ENCODE results near the gene EIF4ENIF1.
"Not testable (repeated sequence)": the region's sequence is repeated elsewhere in the genome, so short reads cannot be mapped to it uniquely, and the experiment has no call there.

Gene EIF4ENIF1

GRCh38 chr22:31440681-31441080, 49.0 kb downstream of the EIF4ENIF1 start:
- DNase-seq = no peak

- no peak for DNase-seq
These were observed 49.8 kb downstream of the EIF4ENIF1 start for GRCh38 chr22:31439808-31440207.

GRCh38 chr22:31436132-31436531, 53.5 kb downstream of the EIF4ENIF1 start:
- DNase-seq = no peak

- DNase-seq = no peak
These were observed 57.7 kb downstream of the EIF4ENIF1 start for GRCh38 chr22:31431950-31432349.

GRCh38 chr22:31425331-31426050, 64.2 kb downstream of the EIF4ENIF1 start:
- no peak for DNase-seq

- not testable (repeated sequence) for DNase-seq
These were observed 87.3 kb downstream of the EIF4ENIF1 start for GRCh38 chr22:31402350-31402749.

GRCh38 chr22:31400023-31400397, 89.6 kb downstream of the EIF4ENIF1 start:
- no peak for DNase-seq

- peak; percentile 97 for DNase-seq
These were observed 90.2 kb downstream of the EIF4ENIF1 start, which contains the start of gene DRG1 for GRCh38 chr22:31399211-31400022. Gene DRG1 (plus strand): TSS chr22:31399604. CDS start chr22:31399684, 80 bp downstream.

GRCh38 chr22:31398231-31398630, 91.4 kb downstream of the EIF4ENIF1 start:
- peak; percentile 21 for DNase-seq

- no peak for DNase-seq
These were observed 95.3 kb downstream of the EIF4ENIF1 start for GRCh38 chr22:31394326-31394725.

- DNase-seq = no peak
These were observed 95.7 kb downstream of the EIF4ENIF1 start for GRCh38 chr22:31393893-31394292.

Data from retina (tissue), 1 donor.